Adrenal gland (tissue), 12 donors: Measurements from ENCODE around the gene MCM6. TPM values are rescaled to one million over a fixed set of nuclear protein-coding genes. Genes with fewer than 3 reads are reported as not detected.

Experiments used
- DNase-seq, 7 donors: peaks; one replicate each; pipeline ENCODE4 v3.0.0-alpha.2; 2019 to 2020
- H3K27ac ChIP-seq, 5 donors: fragments of 200-600 bp; sonication (generic) in 4 of 5; 1 replicate in 3 of 5; 2 replicates in 2 of 5; pipeline versions ENCODE4 v1.5.1 to v1.8.0; 2016 to 2020; ENCODE audit warnings: mild to moderate bottlenecking in 1 of 5
- H3K27me3 ChIP-seq: fragments of 200-600 bp; 2 replicates; pipeline ENCODE4 v1.8.0; 2021
- H3K36me3 ChIP-seq, 2 donors: fragments of 200-600 bp; replicated peaks in 1 of 2; 1 replicate in 1 of 2; 2 replicates in 1 of 2; pipeline versions ENCODE4 v1.5.1 to v1.8.0; 2018 to 2022
- H3K4me1 ChIP-seq, 2 donors: fragments of 200-600 bp; replicated peaks in 1 of 2; 1 replicate in 1 of 2; 2 replicates in 1 of 2; pipeline versions ENCODE4 v1.5.1 to v1.8.0; 2018 to 2021
- H3K4me3 ChIP-seq, 4 donors: fragments of 200-600 bp; sonication (generic) in 3 of 4; one replicate each; pipeline ENCODE4 v1.5.1; 2016 to 2018
- H3K9me3 ChIP-seq, 3 donors: fragments of 200-600 bp; sonication (generic) in 1 of 3; replicated peaks in 1 of 3; 1 replicate in 2 of 3; 2 replicates in 1 of 3; pipeline versions ENCODE4 v1.5.1 to v1.8.0; 2016 to 2021
- POLR2A ChIP-seq, 2 donors: fragments of 450-650 bp; IDR thresholded peaks; one replicate each; pipeline ENCODE4 v1.6.1; 2017; ENCODE audit warnings: antibody characterized with exemption in 2 of 2, mild to moderate bottlenecking in 2 of 2, moderate library complexity in 1 of 2
- WGBS, 4 donors: extraction: QIAGEN DNeasy Blood & Tissue Kit in 2 of 4; methylation state at CpG; one replicate each; pipeline versions ENCODE4 v1.1.5 to v1.1.7; 2013 to 2017; 5-methylcytosine and 5-hydroxymethylcytosine counted together
- intact Hi-C, 2 donors: fragments of 100-400 bp; cut with DNase I; formaldehyde crosslinking; loops; one replicate each; pipeline versions ENCODE4 v1.14.1 to v1.15.0; 2022 to 2023
- polyA plus RNA-seq, 3 donors: library from polyadenylated mRNA; stranded (reverse); fragments of 200-250 nt in 2 of 3; fragments of 350-450 nt in 1 of 3; fragmentation: Illumina TruSeq in 1 of 3; extraction: RNeasy Lipid Tissue Mini Kit (QIAGEN cat#74804) in 1 of 3; gene quantifications; one replicate each; pipeline ENCODE4 v1.2.3, GENCODE V29; 2013 to 2014
- total RNA-seq, 9 donors: library from RNA; depleted of rRNA in 4 of 9; stranded (reverse); fragments of >200 nt in 4 of 9; fragments of 120-200 nt in 1 of 9; fragmentation: NEBNext Ultra II Directional in 1 of 9; extraction: Animal tissue kit (Norgen Biotek cat#: 25700) in 1 of 9; gene quantifications; one replicate each; pipeline versions ENCODE4 v1.1.0 to v1.2.4, GENCODE V29; 2013 to 2023
- TF ChIP-seq, protein P1 (sequence below), 6 experiments: fragments of 450-650 bp in 4 of 6; fragments of 200-600 bp in 2 of 6; sonication (generic) in 1 of 6; IDR thresholded peaks; 1 replicate in 5 of 6; 2 replicates in 1 of 6; pipeline versions ENCODE4 v1.5.1 to v1.8.0; 2016 to 2021; ENCODE audit warnings: antibody characterized with exemption in 6 of 6, mild to moderate bottlenecking in 2 of 6, moderate library complexity in 1 of 6
- donor health status: healthy with polysubstance abuse.
- donor health status: Bipolar disorder and iron deficiency.
- donor health status: DM: yes; HTN: yes; CAD: no.
- donor health status: DM: no; HTN: no; CAD: no.
- donor health status: DM: no; HTN: no; CAD: no.
- donor health status: DM: yes; HTN: yes; CAD: no.

Gene MCM6
- total and polyA plus RNA-seq, 12 donors: 3.4 to 18.9 (median 9.4) TPM

DNA sequence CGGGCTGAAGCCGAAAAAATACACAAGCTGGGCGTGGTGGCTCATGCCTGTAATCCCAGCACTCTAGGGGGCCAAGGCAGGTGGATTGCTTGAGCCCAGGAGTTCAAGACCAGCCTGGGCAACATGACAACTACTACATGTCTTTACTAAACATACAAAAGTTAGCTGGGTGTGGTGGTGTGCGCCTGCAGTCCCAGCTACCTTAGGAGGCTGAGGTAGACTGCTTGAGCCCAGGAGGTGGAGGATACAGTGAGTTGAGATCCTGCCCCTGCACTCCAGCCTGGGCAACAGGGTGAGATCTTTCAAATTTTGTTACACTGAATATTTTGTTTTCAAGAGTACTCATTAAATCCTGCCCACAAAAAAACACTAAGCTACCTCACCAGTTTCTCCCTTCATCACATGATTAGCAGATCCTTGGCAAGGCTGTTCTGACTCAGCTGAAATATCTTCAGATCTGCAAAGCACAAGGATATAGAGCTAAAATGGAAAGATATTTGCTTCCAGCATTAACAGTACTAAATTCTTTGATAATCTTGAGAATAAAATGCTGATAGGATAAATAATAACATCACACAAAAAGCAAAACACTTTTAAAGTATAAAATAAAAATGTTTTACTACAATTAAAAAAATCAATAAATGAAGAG is 28.2 kb upstream of the MCM6 start:
- H3K4me3 ChIP-seq: no peak overlapping the region
- 82 to 97% (median 96%) methylated on average over 4 of the region's 4 CpGs for WGBS, 4 donors
- peaks cover 0 to 11% of the 10 kb centered on the region in 2 donors for H3K4me1 ChIP-seq
- H3K36me3 ChIP-seq: peaks cover 0 to 26% of the 10 kb centered on the region in 2 donors
- DNase-seq: peak in 4 of 7 donors; percentile 28 to 52 (median 45)
- H3K27ac ChIP-seq: peak overlapping the region in 1 of 5 donors; percentile 70
- no peaks in the 10 kb centered on the region for H3K9me3 ChIP-seq
- intact Hi-C loops: no loop called here
- H3K27me3 ChIP-seq: no peaks in the 10 kb centered on the region
- no peak for TF ChIP-seq POLR2A (IDR thresholded peaks at IDR 0.05)
- TF ChIP-seq, protein P1, sequence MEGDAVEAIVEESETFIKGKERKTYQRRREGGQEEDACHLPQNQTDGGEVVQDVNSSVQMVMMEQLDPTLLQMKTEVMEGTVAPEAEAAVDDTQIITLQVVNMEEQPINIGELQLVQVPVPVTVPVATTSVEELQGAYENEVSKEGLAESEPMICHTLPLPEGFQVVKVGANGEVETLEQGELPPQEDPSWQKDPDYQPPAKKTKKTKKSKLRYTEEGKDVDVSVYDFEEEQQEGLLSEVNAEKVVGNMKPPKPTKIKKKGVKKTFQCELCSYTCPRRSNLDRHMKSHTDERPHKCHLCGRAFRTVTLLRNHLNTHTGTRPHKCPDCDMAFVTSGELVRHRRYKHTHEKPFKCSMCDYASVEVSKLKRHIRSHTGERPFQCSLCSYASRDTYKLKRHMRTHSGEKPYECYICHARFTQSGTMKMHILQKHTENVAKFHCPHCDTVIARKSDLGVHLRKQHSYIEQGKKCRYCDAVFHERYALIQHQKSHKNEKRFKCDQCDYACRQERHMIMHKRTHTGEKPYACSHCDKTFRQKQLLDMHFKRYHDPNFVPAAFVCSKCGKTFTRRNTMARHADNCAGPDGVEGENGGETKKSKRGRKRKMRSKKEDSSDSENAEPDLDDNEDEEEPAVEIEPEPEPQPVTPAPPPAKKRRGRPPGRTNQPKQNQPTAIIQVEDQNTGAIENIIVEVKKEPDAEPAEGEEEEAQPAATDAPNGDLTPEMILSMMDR (IDR thresholded peaks at IDR 0.05): no peak

DNA sequence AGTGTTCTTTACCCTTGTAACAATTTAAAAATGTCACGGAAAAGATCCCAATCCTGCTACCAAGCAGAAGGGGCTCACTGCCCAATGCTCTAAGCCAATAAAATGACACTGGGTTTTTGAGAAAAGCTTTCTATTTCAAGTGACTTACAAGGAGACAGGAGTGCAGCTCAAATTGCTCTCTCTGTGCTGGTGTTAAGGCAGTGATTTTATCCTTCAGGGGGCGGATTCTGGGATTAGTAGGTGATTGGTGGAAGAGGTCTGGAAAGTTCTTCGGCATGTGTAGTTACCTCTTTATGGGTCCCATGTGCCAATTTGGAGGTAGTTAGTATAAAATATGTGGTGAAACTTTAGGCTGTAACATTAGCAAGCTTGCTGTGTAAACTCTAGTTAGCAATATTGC is 27.4 kb upstream of the MCM6 start:
- Histone ChIP-seq H3K4me1 (peaks cover 0 to 11% of the 10 kb centered on the region in 2 donors), H3K4me3 (no peak overlapping the region), H3K27me3 (no peaks in the 10 kb centered on the region), H3K27ac (no peak overlapping the region), H3K9me3 (no peaks in the 10 kb centered on the region), H3K36me3 (peaks cover 0 to 26% of the 10 kb centered on the region in 2 donors)
- WGBS, 4 donors: 79 to 93% (median 89%) methylated on average over 3 of the region's 3 CpGs
- TF ChIP-seq POLR2A (IDR thresholded peaks at IDR 0.05): no peak
- TF ChIP-seq, protein P1 (IDR thresholded peaks at IDR 0.05): no peak
- DNase-seq: no peak
- intact Hi-C loops: no loop called here

- H3K36me3 ChIP-seq: no peaks in the 10 kb centered on the region
- no peak overlapping the region for H3K27ac ChIP-seq
- no peaks in the 10 kb centered on the region for H3K9me3 ChIP-seq
- 82 to 90% (median 86%) methylated on average over 4 of the region's 4 CpGs for WGBS, 4 donors
- H3K27me3 ChIP-seq: no peaks in the 10 kb centered on the region
- intact Hi-C loops: no loop called here
- no peak for DNase-seq
- H3K4me3 ChIP-seq: no peak overlapping the region
- peaks cover 0 to 7% of the 10 kb centered on the region in 2 donors for H3K4me1 ChIP-seq
- TF ChIP-seq POLR2A (IDR thresholded peaks at IDR 0.05): no peak
- TF ChIP-seq, protein P1 (IDR thresholded peaks at IDR 0.05): no peak
Measured at GRCh38 chr2:135899567-135899966, 23.3 kb upstream of the MCM6 start.

DNA sequence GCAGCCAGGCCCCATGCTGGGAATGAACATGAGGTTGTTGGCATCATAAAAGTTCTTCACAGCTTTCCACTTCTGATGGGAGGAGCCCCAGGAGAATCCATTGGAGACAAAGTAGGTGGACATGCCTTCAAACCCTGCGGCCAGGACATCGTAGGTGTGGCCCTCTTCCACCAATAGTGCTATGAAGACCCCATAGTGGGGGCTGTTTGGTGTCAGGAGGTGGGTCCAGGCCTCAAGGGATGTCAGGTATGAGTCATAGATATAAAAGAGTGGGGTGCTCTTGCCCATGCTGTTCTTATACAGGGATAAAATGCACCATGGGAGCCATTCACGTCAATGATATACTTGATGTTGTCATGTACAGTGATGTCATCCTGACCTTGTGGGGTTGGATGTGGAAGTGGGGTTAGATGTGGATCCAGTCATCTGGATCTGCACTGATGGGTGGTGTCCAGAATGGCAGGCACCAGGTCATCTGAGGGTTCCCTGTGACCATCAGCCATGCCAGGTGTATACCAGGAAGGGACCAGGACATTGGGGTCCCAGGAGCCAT is 22.1 kb upstream of the MCM6 start:
- H3K27ac ChIP-seq: no peak overlapping the region
- no peaks in the 10 kb centered on the region for H3K4me1 ChIP-seq
- WGBS, 4 donors: 83 to 93% (median 87%) methylated on average over 3 of the region's 3 CpGs
- no peaks in the 10 kb centered on the region for H3K27me3 ChIP-seq
- intact Hi-C loops: no loop called here
- no peak for TF ChIP-seq POLR2A (IDR thresholded peaks at IDR 0.05)
- TF ChIP-seq, protein P1 (IDR thresholded peaks at IDR 0.05): no peak
- H3K36me3 ChIP-seq: no peaks in the 10 kb centered on the region
- H3K9me3 ChIP-seq: no peaks in the 10 kb centered on the region
- DNase-seq: no peak
- H3K4me3 ChIP-seq: no peak overlapping the region
